ENCODE measurements around the gene DNMBP.

DNA sequence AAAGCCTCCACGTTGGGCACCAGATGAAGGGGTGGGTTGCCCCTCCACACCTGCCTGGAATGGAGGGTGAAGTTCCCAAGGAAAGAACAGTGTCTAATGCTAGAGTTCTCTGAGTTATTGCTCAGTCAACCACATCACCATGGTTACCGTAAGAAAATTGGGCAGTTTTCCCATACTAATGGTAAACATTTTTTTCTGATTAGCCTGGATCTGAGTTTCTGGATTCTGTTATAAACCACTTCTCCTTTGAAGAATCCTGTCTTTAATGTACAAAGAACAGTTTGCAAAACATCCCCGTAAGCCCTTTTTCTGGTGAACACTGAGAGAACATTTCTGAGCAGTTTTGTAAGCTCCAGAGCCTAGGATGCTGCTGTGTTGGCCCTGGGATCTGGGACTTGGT is 181.8 kb downstream of the DNMBP start:
- TF ChIP-seq POLR2AphosphoS5 (IDR thresholded peaks at IDR 0.05; ENCODE audit: insufficient read depth, low read depth, low read length) (no peak), EZH2 (IDR thresholded peaks at IDR 0.05; ENCODE audit: borderline replicate concordance, low read depth, low read length, severe bottlenecking) (no peak), GATA2 (IDR thresholded peaks at IDR 0.05; ENCODE audit: insufficient read depth, insufficient read length, low read depth, low read length) (no peak), POLR2A (IDR thresholded peaks at IDR 0.05; ENCODE audit: low read depth, low read length) (no peak), FOS (IDR thresholded peaks at IDR 0.05; ENCODE audit: borderline replicate concordance, insufficient read depth, low read length) (no peak), MYC (IDR thresholded peaks at IDR 0.05; ENCODE audit: low read depth, low read length) (no peak), JUN (IDR thresholded peaks at IDR 0.05; ENCODE audit: borderline replicate concordance, insufficient read depth, insufficient read length, low read depth) (no peak)
- TF ChIP-seq, protein P1, sequence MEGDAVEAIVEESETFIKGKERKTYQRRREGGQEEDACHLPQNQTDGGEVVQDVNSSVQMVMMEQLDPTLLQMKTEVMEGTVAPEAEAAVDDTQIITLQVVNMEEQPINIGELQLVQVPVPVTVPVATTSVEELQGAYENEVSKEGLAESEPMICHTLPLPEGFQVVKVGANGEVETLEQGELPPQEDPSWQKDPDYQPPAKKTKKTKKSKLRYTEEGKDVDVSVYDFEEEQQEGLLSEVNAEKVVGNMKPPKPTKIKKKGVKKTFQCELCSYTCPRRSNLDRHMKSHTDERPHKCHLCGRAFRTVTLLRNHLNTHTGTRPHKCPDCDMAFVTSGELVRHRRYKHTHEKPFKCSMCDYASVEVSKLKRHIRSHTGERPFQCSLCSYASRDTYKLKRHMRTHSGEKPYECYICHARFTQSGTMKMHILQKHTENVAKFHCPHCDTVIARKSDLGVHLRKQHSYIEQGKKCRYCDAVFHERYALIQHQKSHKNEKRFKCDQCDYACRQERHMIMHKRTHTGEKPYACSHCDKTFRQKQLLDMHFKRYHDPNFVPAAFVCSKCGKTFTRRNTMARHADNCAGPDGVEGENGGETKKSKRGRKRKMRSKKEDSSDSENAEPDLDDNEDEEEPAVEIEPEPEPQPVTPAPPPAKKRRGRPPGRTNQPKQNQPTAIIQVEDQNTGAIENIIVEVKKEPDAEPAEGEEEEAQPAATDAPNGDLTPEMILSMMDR (IDR thresholded peaks at IDR 0.05; ENCODE audit: extremely low read depth in 1 of 2, insufficient read depth in 1 of 2, low read depth in 1 of 2, low read length in 2 of 2), result no peak
- TF ChIP-seq, protein P2, sequence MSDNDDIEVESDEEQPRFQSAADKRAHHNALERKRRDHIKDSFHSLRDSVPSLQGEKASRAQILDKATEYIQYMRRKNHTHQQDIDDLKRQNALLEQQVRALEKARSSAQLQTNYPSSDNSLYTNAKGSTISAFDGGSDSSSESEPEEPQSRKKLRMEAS (IDR thresholded peaks at IDR 0.05; ENCODE audit: insufficient read depth, insufficient read length), result no peak

Measured in endothelial cell of umbilical vein (primary cell).